Naive B cell (primary cell): ENCODE data around the gene NQO1. TPM values are rescaled to one million over a fixed set of nuclear protein-coding genes. Genes with fewer than 3 reads are reported as not detected.

Experiments
- ATAC-seq, 2 donors: fragments of 150-1000 bp; cut with Tn5 transposase; 2 replicates each; pipeline ENCODE4 v1.10.0; 2021; ENCODE audit warnings: low read depth in 2 of 2, mild to moderate bottlenecking in 2 of 2, moderate library complexity in 2 of 2
- DNase-seq: peaks from one replicate; pipeline ENCODE4 v3.0.0; 2022
- H3K27ac Mint-ChIP-seq, 6 donors: one replicate each; pipeline ENCODE4 v1.8.0; 2020 to 2022; ENCODE audit warnings: mild to moderate bottlenecking in 6 of 6, mixed read lengths in 6 of 6, moderate library complexity in 5 of 6, inconsistent platforms in 2 of 6
- H3K27me3 Mint-ChIP-seq, 3 donors: one replicate each; pipeline ENCODE4 v1.8.0; 2021 to 2022; ENCODE audit warnings: mixed read lengths in 3 of 3, mild to moderate bottlenecking in 1 of 3
- H3K36me3 Mint-ChIP-seq, 2 donors: one replicate each; pipeline ENCODE4 v1.8.0; 2020 to 2022; ENCODE audit warnings: mixed read lengths in 2 of 2, inconsistent platforms in 1 of 2, mild to moderate bottlenecking in 1 of 2
- H3K4me1 Mint-ChIP-seq, 3 donors: one replicate each; pipeline ENCODE4 v1.8.0; 2020 to 2022; ENCODE audit warnings: mixed read lengths in 3 of 3, inconsistent platforms in 1 of 3, mild to moderate bottlenecking in 1 of 3, moderate library complexity in 1 of 3
- H3K4me3 Mint-ChIP-seq, 8 donors: one replicate each; pipeline ENCODE4 v1.8.0; 2020 to 2022; ENCODE audit warnings: mild to moderate bottlenecking in 8 of 8, mixed read lengths in 8 of 8, moderate library complexity in 8 of 8, inconsistent platforms in 2 of 8
- H3K9me3 Mint-ChIP-seq, 7 donors: one replicate each; pipeline ENCODE4 v1.8.0; 2020 to 2022; ENCODE audit warnings: mixed read lengths in 7 of 7, mild to moderate bottlenecking in 5 of 7, inconsistent platforms in 2 of 7, moderate library complexity in 1 of 7
- polyA plus RNA-seq, 6 donors: library from polyadenylated mRNA; unstranded; fragments of 300-500 nt; fragmentation: Illumina TruSeq; gene quantifications; one replicate each; pipeline ENCODE4 v1.2.3, GENCODE V29; 2021; ENCODE audit warnings: low read depth in 6 of 6

Gene NQO1
- polyA plus RNA-seq, 6 donors from 2014 or later: 1.3 to 5.7 (median 3.2) TPM

DNA sequence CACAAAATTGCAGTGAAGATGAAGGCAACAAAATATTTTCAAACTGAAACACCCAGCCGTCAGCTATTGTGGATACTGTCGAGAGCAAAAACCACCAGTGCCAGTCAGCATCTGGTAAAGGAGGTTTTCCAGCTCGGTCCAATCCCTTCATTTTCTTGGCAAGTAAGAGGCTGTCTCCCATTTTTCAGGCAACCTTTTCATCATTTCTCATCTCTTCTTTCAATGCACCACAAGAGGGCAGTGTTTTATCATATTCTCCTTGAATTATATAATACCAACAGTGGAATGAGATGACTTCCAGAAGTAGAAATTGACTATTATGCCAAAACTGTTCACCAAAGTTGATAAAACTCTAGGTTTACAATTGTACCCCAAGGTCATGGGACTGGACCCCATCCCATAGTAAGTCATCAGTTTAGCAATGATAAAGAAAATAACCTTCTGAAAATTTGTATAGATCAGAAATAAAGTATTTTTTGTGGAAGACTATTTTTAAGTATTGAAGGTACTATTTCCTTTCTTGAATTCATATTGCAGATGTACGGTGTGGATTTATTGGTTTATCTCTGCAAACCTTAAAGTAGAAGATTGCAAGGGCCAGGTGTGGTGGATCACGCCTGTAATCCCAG is 16.8 kb downstream of the NQO1 start:
- Mint-ChIP-seq H3K4me1 (peaks cover 0 to 4% (median 0%) of the 10 kb centered on the region in 3 donors), H3K27me3 (no peaks in the 10 kb centered on the region), H3K36me3 (no peaks in the 10 kb centered on the region), H3K27ac (peak overlapping the region in 2 of 6 donors; percentile 31 to 51), H3K4me3 (no peak overlapping the region), H3K9me3 (no peaks in the 10 kb centered on the region)
- DNase-seq: peak; percentile 39
- ATAC-seq: peak in 1 of 2 donors; percentile 46

- H3K27me3 Mint-ChIP-seq: no peaks in the 10 kb centered on the region
- ATAC-seq (no peak), DNase-seq (no peak)
- H3K4me1 Mint-ChIP-seq: peaks cover 0 to 4% (median 0%) of the 10 kb centered on the region in 3 donors
- H3K36me3 Mint-ChIP-seq: no peaks in the 10 kb centered on the region
- peak overlapping the region in 1 of 8 donors; percentile 0 for H3K4me3 Mint-ChIP-seq
- H3K27ac Mint-ChIP-seq: peak overlapping the region in 2 of 6 donors; percentile 1 to 91
- H3K9me3 Mint-ChIP-seq: no peaks in the 10 kb centered on the region
Observed at GRCh38 chr16:69707920-69708683, 18.3 kb downstream of the NQO1 start.

DNA sequence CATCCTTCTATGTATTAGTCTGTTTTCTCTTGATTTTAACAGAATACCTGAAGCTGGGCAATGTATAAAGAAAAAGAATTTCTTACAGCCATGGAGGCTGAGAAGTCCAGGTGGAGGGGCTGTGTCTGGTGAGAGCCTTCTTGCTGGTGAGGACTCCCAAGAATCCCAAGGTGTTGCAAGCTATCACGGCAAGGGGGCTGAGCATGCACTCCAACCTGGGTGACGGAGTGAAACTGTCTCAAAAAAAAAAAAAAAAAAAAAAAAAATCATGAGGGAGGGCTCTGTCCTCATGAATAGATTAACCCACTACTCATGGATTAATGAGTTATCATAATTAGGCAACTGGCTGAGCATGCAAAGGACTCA is 19.4 kb downstream of the NQO1 start:
- Mint-ChIP-seq H3K4me3 (no peak overlapping the region), H3K27ac (peak overlapping the region in 1 of 6 donors; percentile 28), H3K36me3 (no peaks in the 10 kb centered on the region), H3K27me3 (no peaks in the 10 kb centered on the region), H3K9me3 (no peaks in the 10 kb centered on the region), H3K4me1 (peaks cover 0 to 4% (median 0%) of the 10 kb centered on the region in 3 donors)
- ATAC-seq (no peak), DNase-seq (no peak)

- H3K27ac Mint-ChIP-seq: peak overlapping the region in 2 of 6 donors; percentile 28 to 64
- H3K9me3 Mint-ChIP-seq: no peaks in the 10 kb centered on the region
- DNase-seq: no peak
- peaks cover 0 to 4% (median 0%) of the 10 kb centered on the region in 3 donors for H3K4me1 Mint-ChIP-seq
- H3K27me3 Mint-ChIP-seq: no peaks in the 10 kb centered on the region
- ATAC-seq: no peak
- no peak overlapping the region for H3K4me3 Mint-ChIP-seq
- H3K36me3 Mint-ChIP-seq: no peaks in the 10 kb centered on the region
Observed at GRCh38 chr16:69706256-69706974, 19.9 kb downstream of the NQO1 start.

GRCh38 chr16:69703638-69704037 is 22.7 kb downstream of the NQO1 start:
- Mint-ChIP-seq H3K9me3 (no peaks in the 10 kb centered on the region), H3K27ac (peak overlapping the region in 3 of 6 donors; percentile 3 to 74 (median 70)), H3K36me3 (no peaks in the 10 kb centered on the region), H3K27me3 (no peaks in the 10 kb centered on the region), H3K4me1 (no peaks in the 10 kb centered on the region), H3K4me3 (no peak overlapping the region)
- no peak for DNase-seq
- no peak for ATAC-seq

DNA sequence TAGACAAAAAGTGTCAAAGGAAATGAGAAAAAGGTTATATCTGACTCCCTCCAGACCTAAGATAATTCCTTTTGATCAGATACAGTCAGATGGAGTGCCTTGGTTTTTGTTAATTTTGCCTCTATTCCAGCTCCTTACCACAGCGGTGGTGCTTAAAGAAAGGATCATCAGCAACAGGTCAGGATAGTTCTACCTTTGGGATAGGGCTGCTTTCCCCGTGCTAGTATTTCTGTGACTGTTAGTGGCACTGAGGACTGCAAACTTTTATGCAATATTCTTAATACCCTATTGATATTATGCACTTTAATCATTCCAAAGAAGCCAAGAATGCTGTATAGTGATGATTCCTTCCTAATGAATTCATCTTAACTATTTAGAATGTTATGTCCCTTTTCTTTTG is 24.5 kb downstream of the NQO1 start:
- Mint-ChIP-seq H3K4me1 (no peaks in the 10 kb centered on the region), H3K9me3 (no peaks in the 10 kb centered on the region), H3K4me3 (no peak overlapping the region), H3K27me3 (no peaks in the 10 kb centered on the region), H3K36me3 (no peaks in the 10 kb centered on the region), H3K27ac (no peak overlapping the region)
- no peak for ATAC-seq
- no peak for DNase-seq

DNA sequence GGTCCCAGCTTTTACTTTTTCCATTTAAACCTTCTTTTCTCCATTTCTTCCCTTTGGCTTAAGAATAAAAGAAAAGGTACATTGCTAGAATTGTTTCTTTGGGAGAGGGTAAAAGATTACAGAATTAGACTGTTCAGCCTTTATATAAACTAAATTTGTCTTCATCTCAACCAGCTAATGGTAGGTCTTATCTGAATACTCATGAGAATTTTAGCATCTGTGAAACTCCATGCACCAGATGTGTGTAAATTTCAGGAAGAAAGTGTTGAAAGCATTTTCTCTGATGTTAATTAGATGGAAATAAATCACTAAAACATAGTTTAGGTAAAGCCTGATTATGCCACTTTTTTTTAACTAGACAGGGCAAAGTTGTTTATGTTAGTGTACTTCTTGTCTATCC is 24.9 kb downstream of the NQO1 start:
- no peak for DNase-seq
- Mint-ChIP-seq H3K36me3 (no peaks in the 10 kb centered on the region), H3K27ac (no peak overlapping the region), H3K4me3 (no peak overlapping the region), H3K27me3 (no peaks in the 10 kb centered on the region), H3K9me3 (no peaks in the 10 kb centered on the region), H3K4me1 (no peaks in the 10 kb centered on the region)
- no peak for ATAC-seq

- Mint-ChIP-seq H3K4me3 (no peak overlapping the region), H3K9me3 (no peaks in the 10 kb centered on the region), H3K27me3 (no peaks in the 10 kb centered on the region), H3K4me1 (no peaks in the 10 kb centered on the region), H3K36me3 (peaks cover 0 to 6% of the 10 kb centered on the region in 2 donors), H3K27ac (peak overlapping the region in 2 of 6 donors; percentile 48 to 93)
- ATAC-seq (no peak), DNase-seq (no peak)
Observed at GRCh38 chr16:69699915-69700314, 26.4 kb downstream of the NQO1 start.

DNA sequence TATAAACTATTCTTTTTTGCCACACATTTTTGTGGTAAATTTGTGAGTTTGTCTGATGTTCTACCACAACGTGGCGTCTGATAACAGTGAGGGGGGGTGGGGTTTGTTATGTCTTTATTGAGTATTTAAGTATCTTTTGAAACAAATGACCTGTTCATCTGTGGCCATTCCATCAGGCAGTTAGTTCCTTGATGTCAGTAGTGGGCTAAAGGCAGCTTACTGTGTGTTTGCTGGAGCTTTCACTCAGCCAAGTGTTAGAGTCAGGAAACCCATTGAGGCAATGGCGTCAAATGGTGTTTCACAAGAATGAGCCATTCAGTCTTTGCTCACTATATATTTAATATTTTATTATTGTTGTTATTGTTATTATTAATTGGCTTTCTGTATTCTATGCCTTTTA is 28.0 kb downstream of the NQO1 start:
- peak overlapping the region in 2 of 6 donors; percentile 11 to 29 for H3K27ac Mint-ChIP-seq
- H3K27me3 Mint-ChIP-seq: no peaks in the 10 kb centered on the region
- H3K4me3 Mint-ChIP-seq: no peak overlapping the region
- H3K36me3 Mint-ChIP-seq: peaks cover 8 to 12% of the 10 kb centered on the region in 2 donors
- DNase-seq: no peak
- H3K9me3 Mint-ChIP-seq: no peaks in the 10 kb centered on the region
- ATAC-seq: no peak
- H3K4me1 Mint-ChIP-seq: no peaks in the 10 kb centered on the region

- Mint-ChIP-seq H3K36me3 (peaks cover 23 to 30% of the 10 kb centered on the region in 2 donors), H3K4me3 (no peak overlapping the region), H3K27me3 (no peaks in the 10 kb centered on the region), H3K4me1 (peaks cover 0 to 5% (median 0%) of the 10 kb centered on the region in 3 donors), H3K27ac (peak overlapping the region in 2 of 6 donors; percentile 16 to 22), H3K9me3 (no peaks in the 10 kb centered on the region)
- ATAC-seq (no peak), DNase-seq (no peak)
Observed at GRCh38 chr16:69693916-69694315, 32.4 kb downstream of the NQO1 start.

DNA sequence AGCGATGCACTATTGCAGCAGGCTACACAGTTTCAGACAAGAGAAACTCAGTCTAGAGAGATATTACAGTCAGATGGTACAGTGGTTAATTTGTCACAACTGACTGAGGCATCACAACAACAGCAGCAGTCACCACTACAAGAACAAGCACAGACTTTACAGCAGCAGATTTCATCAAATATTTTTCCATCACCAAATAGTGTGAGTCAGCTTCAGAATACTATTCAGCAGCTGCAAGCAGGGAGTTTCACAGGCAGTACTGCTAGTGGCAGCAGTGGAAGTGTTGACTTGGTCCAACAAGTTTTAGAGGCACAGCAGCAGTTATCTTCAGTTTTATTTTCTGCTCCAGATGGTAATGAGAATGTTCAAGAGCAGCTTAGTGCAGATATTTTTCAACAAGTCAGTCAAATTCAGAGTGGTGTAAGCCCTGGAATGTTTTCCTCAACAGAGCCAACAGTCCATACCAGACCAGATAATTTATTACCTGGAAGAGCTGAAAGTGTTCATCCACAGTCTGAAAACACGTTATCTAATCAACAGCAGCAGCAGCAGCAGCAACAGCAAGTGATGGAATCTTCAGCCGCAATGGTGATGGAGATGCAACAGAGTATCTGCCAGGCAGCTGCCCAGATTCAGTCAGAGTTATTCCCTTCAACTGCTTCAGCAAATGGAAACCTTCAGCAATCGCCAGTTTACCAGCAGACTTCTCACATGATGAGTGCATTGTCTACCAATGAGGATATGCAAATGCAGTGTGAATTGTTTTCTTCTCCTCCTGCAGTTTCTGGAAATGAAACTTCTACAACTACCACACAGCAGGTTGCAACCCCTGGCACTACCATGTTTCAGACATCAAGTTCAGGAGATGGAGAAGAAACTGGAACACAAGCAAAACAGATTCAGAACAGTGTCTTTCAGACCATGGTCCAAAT is 34.1 kb downstream of the NQO1 start:
- Mint-ChIP-seq H3K27ac (peak overlapping the region in 2 of 6 donors; percentile 48 to 52), H3K9me3 (no peaks in the 10 kb centered on the region), H3K4me1 (peaks cover 0 to 5% (median 0%) of the 10 kb centered on the region in 3 donors), H3K4me3 (no peak overlapping the region), H3K27me3 (no peaks in the 10 kb centered on the region), H3K36me3 (peaks cover 23 to 30% of the 10 kb centered on the region in 2 donors)
- no peak for DNase-seq
- no peak for ATAC-seq

DNA sequence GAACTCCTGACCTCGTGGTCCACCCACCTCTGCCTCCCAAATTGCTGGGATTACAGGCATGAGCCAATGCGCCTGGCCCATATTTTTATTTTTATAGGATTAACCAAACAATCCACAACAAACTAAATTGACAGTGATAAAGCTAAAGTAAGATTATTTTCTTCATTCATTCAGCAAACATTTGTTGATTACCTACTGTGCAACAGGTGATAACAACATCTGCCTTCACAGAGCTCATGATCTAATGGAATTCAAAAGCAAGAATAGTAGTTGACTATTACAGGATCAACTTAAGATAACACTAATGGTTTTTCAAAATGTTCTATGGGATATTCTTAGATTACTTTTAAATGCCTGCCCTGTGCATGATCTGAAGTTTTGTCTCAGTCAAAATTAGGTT is 37.8 kb downstream of the NQO1 start:
- DNase-seq: no peak
- no peak for ATAC-seq
- Mint-ChIP-seq H3K36me3 (peaks cover 18 to 19% of the 10 kb centered on the region in 2 donors), H3K27ac (no peak overlapping the region), H3K27me3 (no peaks in the 10 kb centered on the region), H3K4me3 (no peak overlapping the region), H3K9me3 (no peaks in the 10 kb centered on the region), H3K4me1 (peaks cover 0 to 5% (median 0%) of the 10 kb centered on the region in 3 donors)

DNA sequence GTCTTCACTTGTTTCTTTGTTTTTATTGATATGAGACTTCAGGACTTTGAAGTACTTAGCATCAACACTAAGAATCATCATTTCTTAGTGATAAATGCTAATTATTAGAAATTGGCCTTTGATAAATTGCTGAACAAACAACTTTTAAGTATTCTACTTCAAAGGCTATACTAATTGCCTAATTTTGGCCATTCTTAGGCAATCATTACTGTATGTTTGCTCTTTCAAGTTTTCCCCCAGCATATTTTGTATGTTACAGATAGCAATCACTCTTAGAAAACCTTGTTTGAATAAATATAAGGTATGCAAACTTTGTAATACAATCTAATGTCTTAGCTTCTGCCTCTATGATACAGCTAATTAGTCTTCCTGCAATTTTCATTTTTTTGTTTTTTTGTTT is 46.0 kb downstream of the NQO1 start:
- Mint-ChIP-seq H3K36me3 (peaks cover 9 to 15% of the 10 kb centered on the region in 2 donors), H3K9me3 (no peaks in the 10 kb centered on the region), H3K4me1 (no peaks in the 10 kb centered on the region), H3K27ac (no peak overlapping the region), H3K4me3 (no peak overlapping the region), H3K27me3 (no peaks in the 10 kb centered on the region)
- no peak for ATAC-seq
- DNase-seq: no peak
